DOHH2 (cell line): Measurements from ENCODE around the gene NBEA.
"Not testable (repeated sequence)": the region's sequence is repeated elsewhere in the genome, so short reads cannot be mapped to it uniquely, and the experiment has no call there.

Experiments used
- H3F3A ChIP-seq: fragments of 200-600 bp; sonication (generic), shearing (Covaris generic); 2 replicates; pipeline ENCODE4 v1.6.0; 2016; ENCODE audit warnings: antibody characterized with exemption, mild to moderate bottlenecking; ENCODE audit not compliant: control insufficient read depth, insufficient read depth
- H3K27ac ChIP-seq: fragments of 200-600 bp; sonication (generic); 2 replicates; pipeline ENCODE4 v1.5.1; 2014; ENCODE audit warnings: low read depth, mild to moderate bottlenecking, low read length, moderate library complexity
- H3K27me3 ChIP-seq: fragments of 200-600 bp; sonication (generic); 2 replicates; pipeline ENCODE4 v1.6.1; 2014; ENCODE audit warnings: mild to moderate bottlenecking, low read length, mixed read lengths; ENCODE audit not compliant: control insufficient read depth
- H3K36me3 ChIP-seq: fragments of 200-600 bp; sonication (generic); 2 replicates; pipeline ENCODE4 v1.6.1; 2014; ENCODE audit warnings: mild to moderate bottlenecking, low read length, moderate library complexity, mixed read lengths; ENCODE audit not compliant: control insufficient read depth
- H3K4me1 ChIP-seq: fragments of 200-600 bp; sonication (generic); 2 replicates; pipeline ENCODE4 v1.6.1; 2014; ENCODE audit warnings: mild to moderate bottlenecking, low read length, mixed read lengths; ENCODE audit not compliant: control insufficient read depth
- H3K4me2 ChIP-seq: fragments of 200-600 bp; sonication (generic); 2 replicates; pipeline ENCODE4 v1.6.0; 2014; ENCODE audit warnings: mild to moderate bottlenecking, low read length, moderate library complexity
- H3K4me3 ChIP-seq: fragments of 200-600 bp; sonication (generic); 2 replicates; pipeline ENCODE4 v1.5.1; 2014; ENCODE audit warnings: mild to moderate bottlenecking, low read length, mixed read lengths
- H3K79me2 ChIP-seq: fragments of 200-600 bp; sonication (generic); 2 replicates; pipeline ENCODE4 v1.6.1; 2014; ENCODE audit warnings: mild to moderate bottlenecking, low read length, mixed read lengths; ENCODE audit not compliant: control insufficient read depth
- H3K9me2 ChIP-seq: fragments of 200-600 bp; sonication (generic); replicated peaks from 2 replicates; pipeline ENCODE4 v1.6.1; 2014; ENCODE audit warnings: mild to moderate bottlenecking, low read length, mixed read lengths; ENCODE audit not compliant: control insufficient read depth
- H3K9me3 ChIP-seq: fragments of 200-600 bp; sonication (generic); 2 replicates; pipeline ENCODE4 v1.6.1; 2014; ENCODE audit warnings: antibody characterized with exemption, low read length, mixed read lengths; ENCODE audit not compliant: control insufficient read depth, insufficient read depth
- H4K20me1 ChIP-seq: fragments of 200-600 bp; sonication (generic); 2 replicates; pipeline ENCODE4 v1.6.0; 2014; ENCODE audit warnings: low read depth, mild to moderate bottlenecking, antibody characterized with exemption, low read length, moderate library complexity; ENCODE audit not compliant: control insufficient read depth, insufficient read depth
- EZH2phosphoT487 ChIP-seq: fragments of 200-600 bp; sonication (generic); IDR thresholded peaks from 2 replicates; pipeline ENCODE4 v1.6.1; 2017; ENCODE audit warnings: borderline replicate concordance, mild to moderate bottlenecking, antibody characterized with exemption, low read length, moderate library complexity, mixed read lengths
- TF ChIP-seq, protein P1 (sequence below): fragments of 200-600 bp; sonication (generic); IDR thresholded peaks from one replicate; pipeline ENCODE4 v1.5.1; 2014; ENCODE audit warnings: antibody characterized with exemption, mild to moderate bottlenecking, low read depth, low read length; ENCODE audit not compliant: poor library complexity, severe bottlenecking

Gene NBEA

DNA sequence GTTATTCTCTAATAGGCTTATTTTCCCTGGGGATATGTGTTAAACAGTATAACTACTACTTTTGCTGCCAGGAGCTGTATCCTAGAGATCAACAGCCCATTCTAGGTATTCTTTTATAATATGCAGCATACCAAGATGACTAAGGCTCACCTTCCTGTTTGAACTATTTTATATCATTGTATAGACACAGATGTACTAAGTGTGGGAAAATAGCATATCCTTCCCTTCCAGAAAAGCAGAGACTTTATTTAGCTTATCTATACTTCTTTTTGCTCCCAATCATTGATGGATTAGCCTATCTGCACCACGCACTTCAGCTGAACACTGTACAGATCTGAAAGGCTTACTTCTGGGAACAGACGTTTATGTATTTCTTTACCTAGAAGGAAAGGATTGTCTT is 451.8 kb downstream of the NBEA start:
- Histone ChIP-seq H4K20me1 (no peaks in the 10 kb centered on the region), H3K27ac (no peak overlapping the region), H3K27me3 (no peaks in the 10 kb centered on the region), H3K79me2 (no peaks in the 10 kb centered on the region), H3K4me3 (no peak overlapping the region), H3K9me3 (peaks cover 6% of the 10 kb centered on the region; the same call in 1 of the 2 replicates), H3F3A (no peaks in the 10 kb centered on the region), H3K9me2 (no peaks in the 10 kb centered on the region; the same call in 1 of the 2 replicates), H3K4me1 (no peaks in the 10 kb centered on the region), H3K4me2 (no peak overlapping the region), H3K36me3 (no peaks in the 10 kb centered on the region)
- TF ChIP-seq, protein P1, sequence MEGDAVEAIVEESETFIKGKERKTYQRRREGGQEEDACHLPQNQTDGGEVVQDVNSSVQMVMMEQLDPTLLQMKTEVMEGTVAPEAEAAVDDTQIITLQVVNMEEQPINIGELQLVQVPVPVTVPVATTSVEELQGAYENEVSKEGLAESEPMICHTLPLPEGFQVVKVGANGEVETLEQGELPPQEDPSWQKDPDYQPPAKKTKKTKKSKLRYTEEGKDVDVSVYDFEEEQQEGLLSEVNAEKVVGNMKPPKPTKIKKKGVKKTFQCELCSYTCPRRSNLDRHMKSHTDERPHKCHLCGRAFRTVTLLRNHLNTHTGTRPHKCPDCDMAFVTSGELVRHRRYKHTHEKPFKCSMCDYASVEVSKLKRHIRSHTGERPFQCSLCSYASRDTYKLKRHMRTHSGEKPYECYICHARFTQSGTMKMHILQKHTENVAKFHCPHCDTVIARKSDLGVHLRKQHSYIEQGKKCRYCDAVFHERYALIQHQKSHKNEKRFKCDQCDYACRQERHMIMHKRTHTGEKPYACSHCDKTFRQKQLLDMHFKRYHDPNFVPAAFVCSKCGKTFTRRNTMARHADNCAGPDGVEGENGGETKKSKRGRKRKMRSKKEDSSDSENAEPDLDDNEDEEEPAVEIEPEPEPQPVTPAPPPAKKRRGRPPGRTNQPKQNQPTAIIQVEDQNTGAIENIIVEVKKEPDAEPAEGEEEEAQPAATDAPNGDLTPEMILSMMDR = no peak

DNA sequence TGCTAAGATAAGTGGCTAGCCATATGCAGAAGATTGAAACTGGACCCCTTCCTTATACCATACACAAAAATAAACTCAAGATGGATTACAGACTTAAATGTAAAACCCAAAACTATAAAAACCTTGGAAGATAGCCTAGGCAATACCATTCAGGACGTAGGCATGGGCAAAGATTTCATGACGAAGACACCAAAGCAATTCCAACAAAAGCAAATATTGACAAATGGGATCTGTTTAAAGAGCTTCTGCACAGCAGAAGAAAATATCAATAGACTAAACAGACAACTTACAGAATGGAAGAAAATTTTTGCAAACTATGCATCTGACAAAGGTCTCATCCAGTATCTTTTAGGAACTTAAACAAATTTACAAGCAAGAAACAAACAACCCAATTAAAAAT is 466.2 kb downstream of the NBEA start:
- not testable (repeated sequence) for H3K4me3 ChIP-seq, H3K27me3 ChIP-seq, H3K36me3 ChIP-seq, H3K79me2 ChIP-seq, H4K20me1 ChIP-seq, H3K4me2 ChIP-seq, H3K4me1 ChIP-seq, H3F3A ChIP-seq, H3K9me2 ChIP-seq, H3K9me3 ChIP-seq, H3K27ac ChIP-seq

GRCh38 chr13:35411059-35411744 is 469.1 kb downstream of the NBEA start:
- Histone ChIP-seq H4K20me1 (no peaks in the 10 kb centered on the region), H3K4me1 (no peaks in the 10 kb centered on the region), H3K9me3 (no peaks in the 10 kb centered on the region), H3K27ac (no peak overlapping the region), H3K4me2 (no peak overlapping the region), H3F3A (no peaks in the 10 kb centered on the region), H3K27me3 (no peaks in the 10 kb centered on the region), H3K4me3 (no peak overlapping the region), H3K9me2 (no peaks in the 10 kb centered on the region), H3K79me2 (no peaks in the 10 kb centered on the region), H3K36me3 (no peaks in the 10 kb centered on the region)
- TF ChIP-seq, protein P1 = no peak
- no peak for TF ChIP-seq EZH2phosphoT487

DNA sequence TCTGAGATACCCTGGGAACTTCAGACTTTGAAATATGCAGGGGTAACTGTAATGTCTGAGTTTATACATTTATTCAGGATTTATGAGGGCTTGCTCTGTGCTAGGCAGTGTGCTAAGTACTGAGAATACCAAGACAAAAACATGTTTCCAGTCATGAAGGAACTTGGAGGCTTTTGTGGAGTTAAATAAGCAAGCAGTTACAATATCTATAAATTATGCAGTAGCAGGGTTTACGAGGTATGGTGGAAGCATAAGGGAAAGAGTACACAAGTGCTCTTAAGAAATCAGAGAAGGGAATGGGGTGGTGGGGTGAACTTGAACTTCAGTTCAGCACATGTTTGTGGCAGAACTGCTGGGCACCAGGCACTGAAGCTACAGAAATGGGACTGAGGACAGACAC is 506.4 kb downstream of the NBEA start:
- Histone ChIP-seq H3K27me3 (no peaks in the 10 kb centered on the region), H3K36me3 (no peaks in the 10 kb centered on the region), H3K9me3 (no peaks in the 10 kb centered on the region), H3K27ac (no peak overlapping the region), H3K9me2 (no peaks in the 10 kb centered on the region), H3K4me3 (no peak overlapping the region), H3K79me2 (no peaks in the 10 kb centered on the region), H3K4me1 (no peaks in the 10 kb centered on the region), H4K20me1 (no peaks in the 10 kb centered on the region), H3K4me2 (no peak overlapping the region), H3F3A (no peaks in the 10 kb centered on the region)
- no peak for TF ChIP-seq EZH2phosphoT487
- TF ChIP-seq, protein P1 = no peak
